Measurements from ENCODE around the gene FAM222B. TPM values are rescaled to one million over a fixed set of nuclear protein-coding genes. Genes with fewer than 3 reads are reported as not detected.

FAM222B gene
- total RNA-seq, 6 donors from 2014 or later, result 16.8 to 23.1 (median 20.1) TPM

DNA sequence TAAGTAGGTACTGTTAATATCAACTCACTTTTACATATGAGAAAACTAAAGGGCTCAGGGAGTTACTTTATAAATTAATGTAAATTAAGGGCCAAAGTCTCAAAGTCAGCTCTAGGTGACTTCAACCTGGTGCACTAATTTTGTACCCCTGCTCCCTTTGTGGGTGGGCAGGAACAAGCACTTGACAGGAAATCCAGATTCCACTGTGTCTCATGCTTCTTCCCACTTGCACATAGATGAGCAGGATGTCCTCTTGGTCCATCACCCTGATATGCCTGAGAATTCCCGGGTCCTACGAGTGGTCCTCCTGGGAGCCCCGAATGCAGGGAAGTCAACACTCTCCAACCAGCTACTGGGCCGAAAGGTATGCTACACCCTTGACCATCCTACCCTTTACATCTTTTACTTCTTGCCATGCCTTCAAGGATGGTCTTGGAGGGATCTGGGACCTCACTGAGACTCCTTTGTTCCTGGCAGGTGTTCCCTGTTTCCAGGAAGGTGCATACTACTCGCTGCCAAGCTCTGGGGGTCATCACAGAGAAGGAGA, 13.5 kb upstream of the FAM222B start:
- TF ChIP-seq, protein P1, sequence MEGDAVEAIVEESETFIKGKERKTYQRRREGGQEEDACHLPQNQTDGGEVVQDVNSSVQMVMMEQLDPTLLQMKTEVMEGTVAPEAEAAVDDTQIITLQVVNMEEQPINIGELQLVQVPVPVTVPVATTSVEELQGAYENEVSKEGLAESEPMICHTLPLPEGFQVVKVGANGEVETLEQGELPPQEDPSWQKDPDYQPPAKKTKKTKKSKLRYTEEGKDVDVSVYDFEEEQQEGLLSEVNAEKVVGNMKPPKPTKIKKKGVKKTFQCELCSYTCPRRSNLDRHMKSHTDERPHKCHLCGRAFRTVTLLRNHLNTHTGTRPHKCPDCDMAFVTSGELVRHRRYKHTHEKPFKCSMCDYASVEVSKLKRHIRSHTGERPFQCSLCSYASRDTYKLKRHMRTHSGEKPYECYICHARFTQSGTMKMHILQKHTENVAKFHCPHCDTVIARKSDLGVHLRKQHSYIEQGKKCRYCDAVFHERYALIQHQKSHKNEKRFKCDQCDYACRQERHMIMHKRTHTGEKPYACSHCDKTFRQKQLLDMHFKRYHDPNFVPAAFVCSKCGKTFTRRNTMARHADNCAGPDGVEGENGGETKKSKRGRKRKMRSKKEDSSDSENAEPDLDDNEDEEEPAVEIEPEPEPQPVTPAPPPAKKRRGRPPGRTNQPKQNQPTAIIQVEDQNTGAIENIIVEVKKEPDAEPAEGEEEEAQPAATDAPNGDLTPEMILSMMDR (IDR thresholded peaks at IDR 0.05), result no peak
- TF ChIP-seq POLR2A (IDR thresholded peaks at IDR 0.05) (no peak), POLR2AphosphoS5 (IDR thresholded peaks at IDR 0.05) (no peak), EP300 (IDR thresholded peaks at IDR 0.05) (no peak)
- Histone ChIP-seq H3K36me3 (peaks cover 17 to 48% (median 39%) of the 10 kb centered on the region in 4 donors), H3K4me3 (no peak overlapping the region), H3K4me1 (peaks cover 8 to 15% (median 10%) of the 10 kb centered on the region in 4 donors), H3K27me3 (no peaks in the 10 kb centered on the region), H3K9me3 (no peaks in the 10 kb centered on the region), H3K27ac (no peak overlapping the region)
- ATAC-seq (ENCODE audit: low FRiP score in 2 of 2), result no peak
- WGBS, 2 donors, result 92 to 96% methylated on average over 5 of the region's 5 CpGs
- DNase-seq, result no peak

DNA sequence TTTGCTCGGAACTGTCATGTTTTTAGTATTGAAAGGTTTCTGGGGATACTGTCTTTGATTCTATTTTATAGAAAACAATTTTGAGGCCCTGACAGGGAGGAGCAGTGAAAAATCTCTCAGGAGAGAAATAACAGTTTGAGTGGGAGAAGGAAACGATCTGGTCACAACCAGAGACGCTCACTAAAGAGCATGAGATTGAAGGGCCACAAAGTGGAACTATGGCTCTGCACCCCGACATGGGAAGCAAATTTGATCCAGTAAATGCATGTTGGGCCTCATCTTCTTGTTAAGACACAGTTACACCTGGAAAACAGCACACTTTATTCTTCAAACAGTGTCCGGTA, 12.7 kb upstream of the FAM222B start:
- peak overlapping the region; percentile 62 to 84 (median 71) for H3K27ac ChIP-seq
- WGBS, 2 donors, result 15 to 16% methylated on average over 5 of the region's 5 CpGs
- H3K4me3 ChIP-seq, result peak overlapping the region; percentile 55 to 79 (median 66)

DNA sequence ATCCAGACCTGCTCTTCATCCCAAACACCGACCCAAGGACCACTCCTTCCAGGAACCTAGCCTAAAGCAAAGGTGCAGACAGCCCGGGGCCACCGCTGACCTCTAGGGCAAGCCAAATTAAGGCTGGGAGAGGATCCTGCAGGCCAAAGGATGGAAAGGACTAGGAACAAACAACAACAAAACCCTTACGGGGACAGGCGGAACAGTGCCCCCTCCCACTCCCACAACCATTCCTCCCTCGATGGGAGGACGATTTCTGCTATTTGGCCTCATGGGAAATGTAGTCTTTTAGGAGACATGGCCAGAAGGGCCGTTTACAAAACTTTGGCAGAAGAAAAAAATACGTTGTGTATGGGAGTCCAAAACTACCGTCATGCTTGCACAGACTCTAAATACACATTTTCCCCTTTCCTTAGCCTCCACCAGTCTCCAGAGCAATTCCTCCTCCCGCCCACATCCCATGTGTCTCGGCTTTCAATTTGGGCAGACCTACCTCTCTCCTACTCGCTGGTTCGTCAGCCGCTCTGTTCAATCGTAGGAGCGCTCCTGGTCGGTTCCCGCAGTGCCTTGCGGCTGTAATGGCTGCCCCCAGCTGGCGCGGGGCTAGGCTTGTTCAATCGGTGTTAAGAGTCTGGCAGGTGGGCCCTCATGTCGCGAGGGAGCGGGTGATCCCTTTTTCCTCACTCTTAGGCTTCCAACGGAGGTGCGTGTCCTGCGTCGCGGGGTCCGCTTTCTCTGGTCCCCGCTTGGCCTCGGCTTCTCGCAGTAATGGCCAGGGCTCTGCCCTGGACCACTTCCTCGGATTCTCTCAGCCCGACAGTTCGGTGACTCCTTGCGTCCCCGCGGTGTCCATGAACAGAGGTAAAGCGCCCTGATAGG, 12.1 kb upstream of the FAM222B start, which contains the start of gene ERAL1:
Gene ERAL1, plus strand, starts transcription at position 560 of the 879 bp plus-strand sequence. Its CDS starts 19 bp downstream, at position 579.
- WGBS, 2 donors, result 0 to 1% methylated on average over 32 to 42 of the region's 42 CpGs
- Histone ChIP-seq H3K27ac (peak within 1 kb of the TSS; percentile 62 to 84 (median 71)), H3K36me3 (peaks cover 11 to 34% (median 26%) of the 10 kb centered on the region in 4 donors), H3K4me1 (peaks cover 8 to 15% (median 10%) of the 10 kb centered on the region in 4 donors), H3K4me3 (peak within 1 kb of the TSS; percentile 55 to 79 (median 66)), H3K27me3 (no peaks in the 10 kb centered on the region), H3K9me3 (no peaks in the 10 kb centered on the region)
- TF ChIP-seq EP300 (IDR thresholded peaks at IDR 0.05) (no peak), POLR2AphosphoS5 (IDR thresholded peaks at IDR 0.05) (peak; percentile 28 to 83), POLR2A (IDR thresholded peaks at IDR 0.05) (peak in 3 of 4 donors; percentile 23 to 73 (median 56))
- TF ChIP-seq, protein P1 (IDR thresholded peaks at IDR 0.05), result peak in 1 of 6 experiments; percentile 21
- DNase-seq, result peak; percentile 89 to 90
- peak; percentile 96 to 99 for ATAC-seq (ENCODE audit: low FRiP score in 2 of 2)

More for the DNA sequence above, 12.7 kb upstream of the FAM222B start:
- no peak for ATAC-seq (ENCODE audit: low FRiP score in 2 of 2)
- no peaks in the 10 kb centered on the region for H3K27me3 ChIP-seq
- H3K4me1 ChIP-seq, result peaks cover 8 to 15% (median 10%) of the 10 kb centered on the region in 4 donors
- no peak for DNase-seq
- H3K9me3 ChIP-seq, result no peaks in the 10 kb centered on the region
- TF ChIP-seq POLR2A (IDR thresholded peaks at IDR 0.05) (no peak), EP300 (IDR thresholded peaks at IDR 0.05) (no peak), POLR2AphosphoS5 (IDR thresholded peaks at IDR 0.05) (no peak)
- TF ChIP-seq, protein P1 (IDR thresholded peaks at IDR 0.05), result no peak
- H3K36me3 ChIP-seq, result peaks cover 11 to 41% (median 31%) of the 10 kb centered on the region in 4 donors

DNA sequence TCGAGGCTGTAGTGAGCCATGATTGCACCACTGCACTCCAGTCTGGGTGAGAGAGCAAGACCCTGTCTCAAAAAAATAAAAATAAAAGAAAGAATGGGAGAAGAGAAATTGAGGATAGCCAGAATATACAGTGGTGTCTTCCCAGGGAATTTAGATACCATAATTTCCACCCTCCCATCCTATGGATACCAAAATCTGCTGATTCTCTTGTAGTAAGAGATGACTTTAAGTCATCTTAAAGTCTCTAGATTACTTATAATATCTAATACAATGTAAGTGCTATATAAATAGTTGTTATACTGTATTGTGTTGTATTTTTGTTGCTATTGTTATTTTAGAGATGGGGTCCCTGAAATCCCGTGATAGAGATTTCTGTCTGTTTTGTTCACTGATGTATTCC, 10.7 kb upstream of the FAM222B start:
- 79 to 93% methylated on average over 2 of the region's 2 CpGs for WGBS, 2 donors
- no peaks in the 10 kb centered on the region for H3K9me3 ChIP-seq
- H3K36me3 ChIP-seq, result peaks cover 3 to 20% (median 13%) of the 10 kb centered on the region in 4 donors
- ATAC-seq (ENCODE audit: low FRiP score in 2 of 2), result no peak
- peaks cover 8 to 15% (median 10%) of the 10 kb centered on the region in 4 donors for H3K4me1 ChIP-seq
- TF ChIP-seq POLR2A (IDR thresholded peaks at IDR 0.05), result no peak
- TF ChIP-seq, protein P1 (IDR thresholded peaks at IDR 0.05), result no peak
- no peak for TF ChIP-seq EP300 (IDR thresholded peaks at IDR 0.05)
- TF ChIP-seq POLR2AphosphoS5 (IDR thresholded peaks at IDR 0.05), result no peak
- H3K27me3 ChIP-seq, result no peaks in the 10 kb centered on the region
- no peak overlapping the region for H3K4me3 ChIP-seq
- no peak overlapping the region for H3K27ac ChIP-seq
- no peak for DNase-seq

All from upper lobe of left lung (tissue), 6 donors.